MM.1S (cell line): ENCODE data around the gene IFIT1B.

Source experiments
- CTCF ChIP-seq: fragments of 300-600 bp; sonication (generic); IDR thresholded peaks from 2 replicates; pipeline ENCODE4 v1.5.1; 2016; ENCODE audit warnings: antibody characterized with exemption, low read length, mixed read lengths
- EZH2 ChIP-seq: fragments of 300-600 bp; sonication (generic); optimal IDR thresholded peaks from 2 replicates; pipeline ENCODE3; 2017; ENCODE audit warnings: low read depth, mild to moderate bottlenecking, antibody characterized with exemption, low read length, mixed read lengths

- TF ChIP-seq CTCF (no peak), EZH2 (no peak)
Measured at GRCh38 chr10:89399956-89400355, 22.1 kb downstream of the IFIT1B start.
